CD8-positive, alpha-beta memory T cell (primary cell): ENCODE results near the gene EDC3. TPM values are rescaled to one million over a fixed set of nuclear protein-coding genes. Genes with fewer than 3 reads are reported as not detected.

Source experiments
- CTCF ChIA-PET: fragments of 350-600 bp; sonication (Branson Sonifier 250); formaldehyde crosslinking; loops from one replicate; lab custom pipeline; 2021; ENCODE audit warnings: antibody characterized with exemption; lab: Charles Lee
- POLR2A ChIA-PET: fragments of 350-600 bp; sonication (Branson Sonifier 250); formaldehyde crosslinking; loops from one replicate; lab custom pipeline; 2021; ENCODE audit warnings: antibody characterized with exemption; lab: Charles Lee
- DNase-seq, 5 donors: peaks; one replicate each; pipeline versions ENCODE4 v3.0.0 to v3.0.0-alpha.2; 2020 to 2022; ENCODE audit warnings: mixed read lengths in 1 of 5
- H3K27ac ChIP-seq: one replicate; pipeline ENCODE4 v1.7.0; 2013; ENCODE audit warnings: low read depth, mild to moderate bottlenecking, low read length, moderate library complexity
- H3K27me3 ChIP-seq: 2 replicates; pipeline ENCODE4 v1.7.0; 2013; ENCODE audit warnings: low read length, mild to moderate bottlenecking; ENCODE audit not compliant: insufficient read depth, poor library complexity, severe bottlenecking
- H3K36me3 ChIP-seq: 2 replicates; pipeline ENCODE4 v1.7.0; 2013; ENCODE audit warnings: mild to moderate bottlenecking, low read length, moderate library complexity; ENCODE audit not compliant: insufficient read depth
- H3K4me1 ChIP-seq: 2 replicates; pipeline ENCODE4 v1.7.0; 2013; ENCODE audit warnings: mild to moderate bottlenecking, low read length, moderate library complexity; ENCODE audit not compliant: insufficient read depth
- H3K4me3 ChIP-seq: 2 replicates; pipeline ENCODE4 v1.7.0; 2013; ENCODE audit warnings: mild to moderate bottlenecking, low read length
- H3K9me3 ChIP-seq: 2 replicates; pipeline ENCODE4 v1.7.0; 2013; ENCODE audit warnings: mild to moderate bottlenecking, low read length
- H3K27ac Mint-ChIP-seq, 8 donors: one replicate each; pipeline ENCODE4 v1.8.0; 2020 to 2021; ENCODE audit warnings: mixed read lengths in 8 of 8, mild to moderate bottlenecking in 6 of 8, inconsistent platforms in 3 of 8, moderate library complexity in 3 of 8
- H3K27me3 Mint-ChIP-seq, 2 donors: one replicate each; pipeline ENCODE4 v1.8.0; 2020 to 2021; ENCODE audit warnings: mixed read lengths in 2 of 2, mild to moderate bottlenecking in 1 of 2, moderate library complexity in 1 of 2
- H3K36me3 Mint-ChIP-seq, 3 donors: one replicate each; pipeline ENCODE4 v1.8.0; 2020 to 2021; ENCODE audit warnings: mixed read lengths in 3 of 3, inconsistent platforms in 1 of 3, mild to moderate bottlenecking in 1 of 3
- H3K4me1 Mint-ChIP-seq, 3 donors: one replicate each; pipeline ENCODE4 v1.8.0; 2020 to 2021; ENCODE audit warnings: mixed read lengths in 3 of 3, inconsistent platforms in 1 of 3, mild to moderate bottlenecking in 1 of 3
- H3K4me3 Mint-ChIP-seq, 7 donors: one replicate each; pipeline ENCODE4 v1.8.0; 2020 to 2021; ENCODE audit warnings: mixed read lengths in 7 of 7, mild to moderate bottlenecking in 6 of 7, moderate library complexity in 4 of 7, inconsistent platforms in 2 of 7
- H3K9me3 Mint-ChIP-seq, 5 donors: one replicate each; pipeline ENCODE4 v1.8.0; 2020 to 2022; ENCODE audit warnings: mixed read lengths in 5 of 5, mild to moderate bottlenecking in 3 of 5, moderate library complexity in 2 of 5, inconsistent platforms in 1 of 5
- polyA plus RNA-seq: library from polyadenylated mRNA; unstranded; fragments of 300-500 nt; fragmentation: Illumina TruSeq; gene quantifications from one replicate; pipeline ENCODE4 v1.2.3, GENCODE V29; 2021
- total RNA-seq, 2 experiments: library from RNA; stranded (reverse); gene quantifications; one replicate each; pipeline ENCODE4 v1.2.3, GENCODE V29; 2021

EDC3 gene
- total and polyA plus RNA-seq, 3 experiments from 2014 or later, result 29.9 to 52.0 (median 50.9) TPM

DNA sequence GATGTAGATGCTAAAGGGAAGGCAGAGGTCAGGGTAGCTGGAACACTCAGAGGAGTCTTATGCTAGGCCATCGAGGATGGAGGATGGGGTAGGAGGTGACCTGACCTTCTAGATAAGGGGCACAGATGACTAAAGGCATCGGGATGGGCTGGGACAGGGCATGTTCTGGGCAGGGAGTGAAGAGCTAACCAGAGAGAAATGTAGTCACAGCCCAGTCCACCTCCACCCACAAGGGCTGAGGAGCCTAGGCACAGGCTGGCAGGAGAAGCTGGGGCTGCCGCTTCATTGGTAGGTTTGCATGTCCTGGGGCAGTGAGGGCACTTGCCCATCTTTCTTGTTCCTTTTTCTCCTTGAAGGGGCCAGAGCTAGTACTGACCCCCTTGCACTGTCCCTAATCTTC is 67.6 kb downstream of the EDC3 start:
- H3K4me3 ChIP-seq, result no peak overlapping the region
- ChIA-PET CTCF (interaction anchor here (1.2 to 16.2 kb wide), 3 partner anchors 8 to 246 kb away, joined by 3 to 180 read pairs (median 4); no protein-coding TSS in a partner anchor), POLR2A (no interaction called here)
- no peak for DNase-seq
- peaks cover 6% of the 10 kb centered on the region for H3K4me1 ChIP-seq
- no peaks in the 10 kb centered on the region for H3K27me3 ChIP-seq
- Mint-ChIP-seq H3K4me3 (no peak overlapping the region), H3K27ac (peak overlapping the region in 1 of 8 donors; percentile 48), H3K27me3 (peaks cover 0 to 1% of the 10 kb centered on the region in 2 donors), H3K4me1 (peaks cover 4 to 13% (median 6%) of the 10 kb centered on the region in 3 donors), H3K36me3 (peaks cover 3 to 95% (median 7%) of the 10 kb centered on the region in 3 donors), H3K9me3 (no peaks in the 10 kb centered on the region)
- no peaks in the 10 kb centered on the region for H3K9me3 ChIP-seq
- peaks cover 79% of the 10 kb centered on the region for H3K36me3 ChIP-seq
- no peak overlapping the region for H3K27ac ChIP-seq

DNA sequence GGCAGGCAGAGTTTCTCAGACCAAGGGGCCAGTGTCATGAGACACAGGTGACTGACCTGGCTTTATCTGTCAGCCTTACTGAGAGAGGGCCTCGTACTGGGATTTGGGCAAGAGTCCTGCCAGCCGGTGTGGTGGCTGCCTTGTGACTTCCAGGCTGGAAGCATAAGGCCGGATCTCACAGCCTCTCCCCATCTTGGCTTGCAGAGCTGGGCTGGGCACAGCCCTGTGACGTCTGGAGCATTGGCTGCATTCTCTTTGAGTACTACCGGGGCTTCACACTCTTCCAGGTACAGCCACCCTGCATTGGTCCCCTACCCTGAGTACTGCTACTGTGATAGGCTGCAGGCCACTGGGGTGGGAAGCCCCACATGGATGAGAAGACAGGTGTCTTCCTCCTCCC is 68.1 kb downstream of the EDC3 start:
- Histone ChIP-seq H3K36me3 (peaks cover 82% of the 10 kb centered on the region), H3K27me3 (no peaks in the 10 kb centered on the region), H3K4me3 (no peak overlapping the region), H3K27ac (no peak overlapping the region), H3K9me3 (no peaks in the 10 kb centered on the region), H3K4me1 (peaks cover 6% of the 10 kb centered on the region)
- no peak for DNase-seq
- ChIA-PET POLR2A (interaction anchor here (1.4 kb wide), 1 partner anchor 11 kb away, joined by 3 read pairs; no protein-coding TSS in a partner anchor), CTCF (interaction anchor here (1.0 to 16.2 kb wide), 3 partner anchors 8 to 143 kb away, joined by 3 to 180 read pairs (median 4); no protein-coding TSS in a partner anchor)
- Mint-ChIP-seq H3K4me1 (peaks cover 4 to 13% (median 6%) of the 10 kb centered on the region in 3 donors), H3K36me3 (peaks cover 3 to 95% (median 7%) of the 10 kb centered on the region in 3 donors), H3K27ac (peak overlapping the region in 1 of 8 donors; percentile 48), H3K9me3 (no peaks in the 10 kb centered on the region), H3K4me3 (no peak overlapping the region), H3K27me3 (peaks cover 0 to 1% of the 10 kb centered on the region in 2 donors)

DNA sequence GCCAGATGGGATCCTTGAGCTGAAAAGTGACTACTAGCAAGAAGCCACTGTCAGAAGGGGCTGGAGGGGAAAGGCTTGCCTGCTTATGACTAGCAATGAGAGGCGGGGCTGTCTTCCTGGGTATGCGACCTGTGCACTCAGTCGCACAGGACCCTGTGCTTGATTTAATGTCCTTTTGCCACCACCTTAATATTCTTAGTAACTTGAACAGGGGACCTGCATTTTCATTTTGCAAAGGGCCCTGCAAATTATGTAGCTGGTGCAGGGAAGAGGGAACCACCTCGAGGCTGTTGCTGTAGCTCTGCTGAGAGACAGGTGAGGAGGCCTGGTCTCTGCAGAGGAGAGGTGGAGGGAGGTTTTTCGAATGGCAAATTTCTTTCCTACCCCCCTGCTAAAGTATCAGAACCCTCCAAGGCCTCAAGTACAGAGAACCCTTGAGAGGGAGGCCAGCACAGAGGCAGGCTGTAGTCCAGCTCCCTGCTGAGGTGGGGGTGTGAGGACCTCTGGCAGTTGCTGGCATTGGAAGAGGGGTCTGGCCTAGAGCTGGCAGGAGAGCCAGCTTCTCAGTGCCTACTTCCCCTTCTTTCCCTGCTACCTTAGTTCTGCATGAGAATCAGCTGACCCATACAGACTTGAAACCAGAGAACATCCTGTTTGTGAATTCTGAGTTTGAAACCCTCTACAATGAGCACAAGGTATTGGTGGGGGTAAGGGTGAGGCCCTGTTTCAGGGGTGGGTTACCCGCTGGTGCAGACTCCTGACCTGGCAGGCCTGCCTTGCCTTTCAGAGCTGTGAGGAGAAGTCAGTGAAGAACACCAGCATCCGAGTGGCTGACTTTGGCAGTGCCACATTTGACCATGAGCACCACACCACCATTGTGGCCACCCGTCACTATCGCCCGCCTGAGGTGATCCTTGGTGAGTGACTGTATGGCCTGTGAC is 68.8 kb downstream of the EDC3 start:
- H3K27ac Mint-ChIP-seq, result peak overlapping the region in 3 of 8 donors; percentile 8 to 60 (median 23)
- peaks cover 3 to 95% (median 9%) of the 10 kb centered on the region in 3 donors for H3K36me3 Mint-ChIP-seq
- H3K27me3 Mint-ChIP-seq, result peaks cover 0 to 1% of the 10 kb centered on the region in 2 donors
- no peaks in the 10 kb centered on the region for H3K9me3 Mint-ChIP-seq
- peaks cover 4 to 15% (median 9%) of the 10 kb centered on the region in 3 donors for H3K4me1 Mint-ChIP-seq
- no peaks in the 10 kb centered on the region for H3K27me3 ChIP-seq
- CTCF ChIA-PET, result interaction anchor here (1.0 to 16.2 kb wide), 2 partner anchors 9 to 143 kb away, joined by 3 to 180 read pairs; no protein-coding TSS in a partner anchor
- POLR2A ChIA-PET, result interaction anchor here (1.4 kb wide), 1 partner anchor 10 kb away, joined by 3 read pairs; no protein-coding TSS in a partner anchor
- peaks cover 6% of the 10 kb centered on the region for H3K4me1 ChIP-seq
- no peaks in the 10 kb centered on the region for H3K9me3 ChIP-seq
- peak in 2 of 5 donors; percentile 17 to 50 for DNase-seq
- H3K4me3 Mint-ChIP-seq, result no peak overlapping the region
- H3K4me3 ChIP-seq, result no peak overlapping the region
- no peak overlapping the region for H3K27ac ChIP-seq
- H3K36me3 ChIP-seq, result peaks cover 84% of the 10 kb centered on the region

DNA sequence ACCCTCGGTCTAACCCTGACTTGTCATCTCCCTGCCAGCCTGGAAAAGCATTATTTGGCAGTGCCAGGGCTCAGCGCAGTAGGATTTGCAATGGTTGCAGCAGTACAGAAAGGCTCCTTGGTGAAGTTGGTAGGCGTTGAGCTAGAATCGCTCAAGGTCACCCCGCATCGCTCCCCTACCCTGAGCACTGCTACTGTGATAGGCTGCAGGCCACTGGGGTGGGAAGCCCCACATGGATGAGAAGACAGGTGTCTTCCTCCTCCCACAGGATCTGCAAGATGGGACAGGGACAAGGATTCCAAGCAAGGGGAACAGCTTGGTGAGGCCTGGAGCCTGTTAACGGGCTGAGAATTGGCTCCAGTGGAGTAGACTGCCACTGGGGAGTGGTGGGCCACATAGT is 69.5 kb downstream of the EDC3 start:
- peaks cover 3 to 98% (median 10%) of the 10 kb centered on the region in 3 donors for H3K36me3 Mint-ChIP-seq
- H3K4me1 Mint-ChIP-seq, result peaks cover 10 to 18% (median 10%) of the 10 kb centered on the region in 3 donors

DNA sequence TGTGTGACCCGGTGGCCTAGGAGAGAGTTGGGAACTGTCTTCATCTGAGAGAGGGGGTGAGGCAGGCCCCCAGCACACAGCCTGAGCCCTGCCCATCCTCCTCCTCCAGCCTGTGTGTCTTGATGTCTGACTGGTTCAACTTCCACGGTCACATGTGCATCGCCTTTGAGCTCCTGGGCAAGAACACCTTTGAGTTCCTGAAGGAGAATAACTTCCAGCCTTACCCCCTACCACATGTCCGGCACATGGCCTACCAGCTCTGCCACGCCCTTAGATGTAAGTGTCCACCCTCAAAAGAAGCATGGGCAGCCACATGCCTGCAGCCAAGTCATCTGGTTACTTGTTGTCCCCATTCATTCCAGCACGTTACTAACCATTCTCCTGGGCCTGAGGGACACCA is 70.1 kb downstream of the EDC3 start:
- Mint-ChIP-seq H3K4me3 (no peak overlapping the region), H3K27ac (peak overlapping the region in 3 of 8 donors; percentile 38 to 55 (median 42)), H3K4me1 (peaks cover 16 to 25% (median 16%) of the 10 kb centered on the region in 3 donors), H3K27me3 (peaks cover 0 to 3% of the 10 kb centered on the region in 2 donors), H3K36me3 (peaks cover 7 to 100% (median 15%) of the 10 kb centered on the region in 3 donors), H3K9me3 (no peaks in the 10 kb centered on the region)
- peaks cover 83% of the 10 kb centered on the region for H3K36me3 ChIP-seq
- no peak overlapping the region for H3K27ac ChIP-seq
- no peaks in the 10 kb centered on the region for H3K9me3 ChIP-seq
- no peak overlapping the region for H3K4me3 ChIP-seq
- peaks cover 9% of the 10 kb centered on the region for H3K4me1 ChIP-seq
- ChIA-PET POLR2A (interaction anchor here (0.6 to 1.5 kb wide), 2 partner anchors 9 to 256 kb away, joined by 3 to 4 read pairs; partner anchors contain the start of gene CLK3), CTCF (interaction anchor here (0.7 to 1.8 kb wide), 3 partner anchors 10 to 143 kb away, joined by 4 to 5 read pairs (median 5); partner anchors contain the start of gene CLK3)
- DNase-seq, result peak in 1 of 5 donors; percentile 27
- H3K27me3 ChIP-seq, result no peaks in the 10 kb centered on the region

More for the DNA sequence above, 69.5 kb downstream of the EDC3 start:
- DNase-seq, result peak in 1 of 5 donors; percentile 22
- ChIA-PET CTCF (no interaction called here), POLR2A (interaction anchor here (1.4 kb wide), 1 partner anchor 10 kb away, joined by 3 read pairs; no protein-coding TSS in a partner anchor)
- Mint-ChIP-seq H3K4me3 (no peak overlapping the region), H3K27ac (peak overlapping the region in 1 of 8 donors; percentile 60), H3K9me3 (no peaks in the 10 kb centered on the region), H3K27me3 (peaks cover 0 to 1% of the 10 kb centered on the region in 2 donors)
- Histone ChIP-seq H3K27me3 (no peaks in the 10 kb centered on the region), H3K36me3 (peaks cover 85% of the 10 kb centered on the region), H3K4me1 (peaks cover 6% of the 10 kb centered on the region), H3K4me3 (no peak overlapping the region), H3K27ac (no peak overlapping the region), H3K9me3 (no peaks in the 10 kb centered on the region)

DNA sequence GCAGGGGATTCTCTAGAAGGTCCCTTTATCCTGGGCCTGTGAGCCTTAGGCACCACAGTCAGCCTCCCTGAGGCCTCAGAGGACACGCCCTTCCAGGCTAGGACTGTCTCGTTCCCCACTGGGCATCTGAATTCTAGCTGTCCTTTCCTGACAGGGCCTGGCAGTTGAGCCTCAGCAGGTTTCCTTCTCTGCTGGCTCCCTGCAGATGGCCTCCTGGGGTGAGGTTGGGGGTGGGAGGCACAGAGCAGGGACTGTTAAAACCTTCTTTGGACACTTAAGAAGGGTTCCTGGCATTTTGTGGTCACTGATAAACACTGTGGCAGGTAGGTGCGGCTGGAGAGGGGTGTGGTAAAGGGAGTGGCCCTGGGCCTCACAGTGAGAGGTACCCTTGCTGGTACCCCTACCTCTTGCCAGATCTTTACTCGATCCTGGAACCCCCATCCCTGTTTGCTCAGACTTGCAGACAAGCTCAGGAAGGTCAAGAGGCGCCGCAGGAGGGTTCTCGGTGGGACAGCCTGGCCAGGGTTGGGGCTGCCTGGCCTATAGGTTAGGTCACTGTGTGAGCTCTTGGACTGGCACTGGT is 71.7 kb downstream of the EDC3 start:
- no peak overlapping the region for H3K27ac ChIP-seq
- CTCF ChIA-PET, result interaction anchor here (1.1 to 3.6 kb wide), 4 partner anchors 8 to 278 kb away, joined by 3 to 25 read pairs (median 4); no protein-coding TSS in a partner anchor
- H3K36me3 Mint-ChIP-seq, result peaks cover 7 to 100% (median 17%) of the 10 kb centered on the region in 3 donors

DNA sequence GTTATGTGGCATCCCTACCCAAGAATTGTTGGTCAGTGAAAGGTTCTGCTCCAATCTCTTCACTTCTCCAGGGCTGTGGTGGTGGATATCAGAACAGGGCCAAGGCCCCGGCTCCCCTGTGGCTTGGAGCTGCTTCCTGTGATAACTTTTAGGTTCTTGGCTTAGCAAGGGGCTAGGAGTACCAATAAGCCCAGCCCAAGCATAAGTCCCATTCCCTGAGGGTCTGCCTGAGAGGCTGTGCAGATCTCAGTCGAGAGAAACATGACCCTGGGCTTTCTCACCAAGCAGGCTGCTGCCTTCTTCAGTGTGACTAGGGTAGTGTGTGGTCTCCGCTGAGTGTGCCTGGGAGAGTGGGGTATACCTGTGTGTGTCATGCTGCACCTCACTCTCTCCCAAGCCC is 73.1 kb downstream of the EDC3 start:
- peaks cover 31% of the 10 kb centered on the region for H3K4me1 ChIP-seq
- peaks cover 37 to 50% (median 39%) of the 10 kb centered on the region in 3 donors for H3K4me1 Mint-ChIP-seq
- POLR2A ChIA-PET, result no interaction called here
- H3K27ac Mint-ChIP-seq, result peak overlapping the region in 3 of 8 donors; percentile 21 to 48 (median 29)
- CTCF ChIA-PET, result interaction anchor here (0.5 to 3.6 kb wide), 4 partner anchors 9 to 147 kb away, joined by 3 to 25 read pairs (median 4); no protein-coding TSS in a partner anchor
- no peak overlapping the region for H3K27ac ChIP-seq
- peaks cover 7 to 97% (median 15%) of the 10 kb centered on the region in 3 donors for H3K36me3 Mint-ChIP-seq
- H3K9me3 ChIP-seq, result no peaks in the 10 kb centered on the region
- H3K27me3 ChIP-seq, result no peaks in the 10 kb centered on the region
- no peak for DNase-seq
- H3K4me3 Mint-ChIP-seq, result peak overlapping the region in 1 of 7 donors; percentile 34
- H3K9me3 Mint-ChIP-seq, result no peaks in the 10 kb centered on the region
- peaks cover 85% of the 10 kb centered on the region for H3K36me3 ChIP-seq
- H3K4me3 ChIP-seq, result no peak overlapping the region
- H3K27me3 Mint-ChIP-seq, result peaks cover 0 to 3% of the 10 kb centered on the region in 2 donors

More for the DNA sequence above, 71.7 kb downstream of the EDC3 start:
- Mint-ChIP-seq H3K27ac (no peak overlapping the region), H3K9me3 (no peaks in the 10 kb centered on the region), H3K4me3 (no peak overlapping the region), H3K27me3 (peaks cover 0 to 3% of the 10 kb centered on the region in 2 donors), H3K4me1 (peaks cover 27 to 41% (median 29%) of the 10 kb centered on the region in 3 donors)
- no peaks in the 10 kb centered on the region for H3K27me3 ChIP-seq
- no peak for DNase-seq
- POLR2A ChIA-PET, result interaction anchor here (1.5 kb wide), 1 partner anchor 8 kb away, joined by 4 read pairs; the partner anchor contains the start of gene CLK3
- H3K4me1 ChIP-seq, result peaks cover 17% of the 10 kb centered on the region
- no peaks in the 10 kb centered on the region for H3K9me3 ChIP-seq
- H3K36me3 ChIP-seq, result peaks cover 95% of the 10 kb centered on the region
- H3K4me3 ChIP-seq, result no peak overlapping the region
